ENCODE results near the gene RGS13.

RGS13 gene

GRCh38 chr1:192635939-192636338 lies at the start of gene RGS13:
TSS of gene RGS13 (plus strand) at chr1:192636147. CDS start at chr1:192644335, 8,188 bp downstream.
- DNase-seq (ENCODE audit: low read depth in 2 of 3, low spot score in 1 of 3): no peak

DNA sequence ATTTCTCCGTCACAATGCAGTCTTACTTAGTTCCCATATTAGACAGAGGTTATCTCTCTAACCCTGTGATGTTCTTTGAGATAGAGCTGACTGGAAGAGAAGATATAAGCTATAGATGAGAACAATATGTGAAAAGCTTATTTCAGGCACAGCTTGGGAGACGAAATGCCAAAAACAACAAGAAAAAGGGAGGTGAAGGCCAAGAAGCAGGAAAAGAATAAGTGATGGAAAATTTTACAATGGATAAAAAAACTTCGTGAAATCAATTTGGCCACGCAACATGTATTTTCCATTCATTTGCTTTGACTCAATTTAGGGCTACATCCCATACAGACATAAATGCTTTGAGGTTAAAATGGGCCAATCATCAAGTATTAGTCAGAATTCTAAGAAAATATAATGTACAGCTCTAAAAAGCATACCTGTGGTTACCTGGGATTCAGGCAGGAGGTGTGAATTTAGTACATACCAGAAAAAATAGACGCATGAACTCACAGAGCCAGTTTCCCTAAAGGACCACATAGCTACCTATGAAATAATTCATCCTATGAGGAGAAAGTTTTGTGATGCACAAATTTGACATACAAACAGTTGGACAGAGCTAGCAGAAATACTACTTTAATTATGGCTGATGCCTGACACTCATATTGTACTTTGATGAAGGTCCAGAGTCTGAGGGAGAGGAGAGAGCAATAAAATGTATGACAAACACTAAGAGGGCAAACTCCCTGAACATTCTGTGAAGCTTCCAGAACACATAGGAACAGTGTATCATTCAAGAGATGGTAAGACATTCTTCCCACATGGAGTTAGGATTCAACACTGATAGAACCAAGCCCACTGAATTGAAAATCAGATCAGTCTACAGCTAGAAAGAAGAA lies 48.3 kb upstream of the RGS13 start:
- DNase-seq (ENCODE audit: low read depth in 2 of 3, low spot score in 1 of 3): no peak

GRCh38 chr1:192588546-192588945 lies 47.4 kb upstream of the RGS13 start:
- DNase-seq (ENCODE audit: low read depth in 2 of 3, low spot score in 1 of 3): no peak

- DNase-seq (ENCODE audit: low read depth in 2 of 3, low spot score in 1 of 3): no peak
Observed at GRCh38 chr1:192589813-192590212, 46.1 kb upstream of the RGS13 start.

DNA sequence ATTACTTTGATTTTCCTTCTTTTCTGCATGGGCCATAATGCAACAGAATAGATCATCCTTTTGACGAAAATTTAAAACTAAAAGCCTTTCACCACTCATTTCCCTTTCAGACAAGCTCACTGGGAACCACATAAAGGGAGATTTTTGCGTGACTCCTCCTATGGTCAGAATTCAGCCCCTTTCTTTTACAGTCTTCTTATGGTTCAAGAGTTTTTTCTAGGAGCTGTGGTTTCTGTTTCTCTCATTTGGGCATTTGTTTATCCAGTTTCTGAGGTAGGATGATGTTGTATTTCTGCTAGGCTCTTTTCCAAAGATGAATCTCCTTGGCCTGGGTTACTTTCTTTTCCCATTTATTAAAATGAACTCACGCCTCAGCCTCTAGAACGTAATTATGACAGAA lies 43.4 kb upstream of the RGS13 start:
- no peak for DNase-seq (ENCODE audit: low read depth in 2 of 3, low spot score in 1 of 3)

DNA sequence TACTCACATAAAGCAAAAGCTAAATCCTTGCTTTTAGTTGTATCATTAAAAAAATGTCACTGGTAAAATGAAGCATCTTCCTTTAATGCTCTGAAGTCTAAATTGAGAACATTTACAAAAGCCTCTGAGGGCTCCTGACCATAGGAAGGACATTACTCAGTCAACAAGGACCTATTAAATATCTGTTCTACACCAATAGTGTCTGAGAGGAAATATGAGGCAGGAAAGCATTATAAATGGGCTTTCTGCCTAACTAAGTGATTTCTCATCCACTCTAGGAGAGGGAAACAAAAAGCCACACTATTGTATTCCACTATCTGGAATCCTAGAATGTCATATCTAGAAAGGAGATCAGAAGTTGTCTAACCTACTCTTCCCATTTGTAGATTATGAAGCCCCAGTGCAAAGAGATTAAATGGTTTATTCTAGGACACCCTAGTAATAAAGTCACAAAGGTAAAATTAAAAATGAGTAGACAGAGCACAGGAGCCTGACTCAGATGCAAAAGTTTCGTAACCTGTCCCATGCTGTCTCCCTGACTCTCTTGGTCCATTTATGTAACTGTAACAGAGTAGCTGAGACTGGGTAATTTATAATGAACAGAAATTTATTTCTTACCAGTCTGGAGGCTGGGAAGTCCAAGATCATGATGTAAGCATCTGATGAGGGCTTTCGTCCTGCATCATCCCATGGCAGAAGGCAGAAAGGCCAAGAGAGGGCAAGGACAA lies 42.8 kb upstream of the RGS13 start:
- DNase-seq (ENCODE audit: low read depth in 2 of 3, low spot score in 1 of 3): no peak

GRCh38 chr1:192595299-192595698 lies 40.6 kb upstream of the RGS13 start:
- no peak for DNase-seq (ENCODE audit: low read depth in 2 of 3, low spot score in 1 of 3)

DNA sequence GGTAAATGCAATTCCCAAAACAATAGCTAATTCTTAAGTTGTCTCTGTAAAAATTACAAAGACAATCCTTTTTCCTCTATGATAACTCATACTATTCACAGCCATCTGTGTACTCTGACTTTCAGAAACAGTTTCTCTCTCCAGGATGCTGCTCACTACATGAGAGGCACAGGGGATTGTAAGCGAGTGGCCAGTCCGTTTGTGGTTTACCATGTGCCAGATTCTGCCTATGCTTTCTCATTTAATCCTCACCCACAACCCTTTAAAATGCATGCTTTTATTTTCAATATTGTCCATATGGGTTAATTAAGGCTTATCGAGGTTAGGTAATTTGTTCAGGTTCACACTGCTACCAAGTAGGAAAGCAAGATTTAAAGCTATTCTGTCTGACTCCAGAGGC lies 37.4 kb upstream of the RGS13 start:
- DNase-seq (ENCODE audit: low read depth in 2 of 3, low spot score in 1 of 3): no peak

- DNase-seq (ENCODE audit: low read depth in 2 of 3, low spot score in 1 of 3): no peak
Observed at GRCh38 chr1:192600275-192600674, 35.7 kb upstream of the RGS13 start.

DNA sequence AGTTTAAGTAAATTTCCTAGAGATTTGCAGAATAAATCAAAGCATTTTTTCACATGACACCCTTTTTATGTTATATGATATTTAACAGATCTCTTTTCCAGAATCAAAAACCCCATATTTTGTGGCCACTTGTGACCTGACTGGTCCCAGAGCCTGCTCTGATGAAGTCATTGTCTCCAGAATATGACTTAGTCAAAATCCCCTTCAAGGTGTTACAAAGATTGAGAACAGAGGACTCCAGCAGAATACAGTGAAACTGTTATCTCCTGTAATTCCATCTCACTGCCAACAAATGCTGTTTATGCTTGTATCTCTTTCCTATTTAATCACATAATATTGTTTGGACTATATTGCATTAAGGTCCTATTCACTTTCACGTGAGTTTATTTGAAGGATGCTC lies 34.8 kb upstream of the RGS13 start:
- no peak for DNase-seq (ENCODE audit: low read depth in 2 of 3, low spot score in 1 of 3)

- DNase-seq (ENCODE audit: low read depth in 2 of 3, low spot score in 1 of 3): no peak
Observed at GRCh38 chr1:192601567-192601966, 34.4 kb upstream of the RGS13 start.

GRCh38 chr1:192602757-192603156 lies 33.2 kb upstream of the RGS13 start:
- no peak for DNase-seq (ENCODE audit: low read depth in 2 of 3, low spot score in 1 of 3)

GRCh38 chr1:192603218-192603787 lies 32.6 kb upstream of the RGS13 start:
- DNase-seq (ENCODE audit: low read depth in 2 of 3, low spot score in 1 of 3): no peak

DNA sequence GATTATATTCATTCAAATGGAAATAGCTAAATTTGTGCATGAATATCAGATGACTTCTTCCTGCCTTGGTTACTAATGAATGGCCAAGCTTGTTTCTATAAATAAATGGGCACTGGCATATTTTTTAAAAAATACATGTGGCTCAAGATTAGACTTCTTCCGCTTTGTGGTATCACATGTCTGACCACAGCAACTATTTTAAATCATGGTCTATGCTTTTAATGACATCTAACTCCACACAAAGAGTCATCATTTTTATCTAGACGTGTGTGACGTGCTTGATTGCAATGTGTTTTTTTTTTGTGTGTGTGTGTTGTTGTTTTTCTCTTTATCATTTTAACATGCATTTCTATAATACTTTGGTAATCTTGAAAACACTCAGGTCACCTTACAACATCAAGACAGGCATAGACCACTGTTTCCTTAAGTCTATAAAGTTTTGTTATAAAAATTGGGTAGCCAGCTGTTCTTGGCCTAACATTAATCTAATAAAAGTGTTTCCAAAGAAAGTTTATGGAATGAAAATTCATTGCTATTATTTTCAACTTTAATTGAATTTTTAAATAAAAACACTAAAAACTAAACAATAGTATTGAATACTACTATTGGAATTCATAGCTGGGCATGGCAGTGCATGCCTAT lies 30.8 kb upstream of the RGS13 start:
- no peak for DNase-seq (ENCODE audit: low read depth in 2 of 3, low spot score in 1 of 3)

- DNase-seq (ENCODE audit: low read depth in 2 of 3, low spot score in 1 of 3): no peak
Observed at GRCh38 chr1:192608671-192609070, 27.3 kb upstream of the RGS13 start.

- peak; percentile 17 to 31 (median 28) for DNase-seq (ENCODE audit: low read depth in 2 of 3, low spot score in 1 of 3)
Observed at GRCh38 chr1:192609110-192610079, 26.6 kb upstream of the RGS13 start.

DNA sequence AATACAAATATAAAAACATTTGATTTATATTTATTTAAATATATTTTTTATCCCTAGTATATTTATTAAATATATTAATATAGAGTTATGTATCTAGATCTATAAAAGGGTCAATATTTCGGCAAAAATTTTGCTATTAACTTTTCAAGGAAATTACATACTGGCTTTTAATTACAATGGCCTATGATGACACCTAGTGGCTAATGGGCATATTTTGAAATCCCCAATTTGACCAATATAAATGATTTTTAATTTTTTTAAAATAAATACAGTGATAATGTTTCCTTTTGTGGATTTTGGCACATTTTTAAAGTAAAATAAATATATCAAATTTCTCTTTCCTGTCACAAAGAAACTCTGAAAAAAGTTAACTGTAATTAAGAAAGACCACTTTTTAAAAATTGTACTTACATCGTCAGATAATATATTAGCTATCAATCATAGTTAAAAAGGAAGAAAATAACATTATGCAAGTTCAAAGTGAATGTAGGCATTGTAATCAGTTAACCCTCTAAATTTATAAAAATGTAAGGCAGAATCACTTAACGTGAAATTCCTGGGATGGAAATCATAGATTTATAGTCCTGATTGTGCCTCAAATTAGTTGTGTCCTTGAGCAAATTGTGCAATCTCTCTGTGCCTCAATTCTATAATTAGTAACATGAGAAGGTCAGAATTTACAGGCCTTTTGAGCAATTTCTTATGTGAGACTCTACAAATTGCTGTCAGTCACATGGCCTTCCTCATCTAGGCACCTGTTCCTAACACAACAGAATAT lies 25.6 kb upstream of the RGS13 start:
- DNase-seq (ENCODE audit: low read depth in 2 of 3, low spot score in 1 of 3): no peak

DNA sequence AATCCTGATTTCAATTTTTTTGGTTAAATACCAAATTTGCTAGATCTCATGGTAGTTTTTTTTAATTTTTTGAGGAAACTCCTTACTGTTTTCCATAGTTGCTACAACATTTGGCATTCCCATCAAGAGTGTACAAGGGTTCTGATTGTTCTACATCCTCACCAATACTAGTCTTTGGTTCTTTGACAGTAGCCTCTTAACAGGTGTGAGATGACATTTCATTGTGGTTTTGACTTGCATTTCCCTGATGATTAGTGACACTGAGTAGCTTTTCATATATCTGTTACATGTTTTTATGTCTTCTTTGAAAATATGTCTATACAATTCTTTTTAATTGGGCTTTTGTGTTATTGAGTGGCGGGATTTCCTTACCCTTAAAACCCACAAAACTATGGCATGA lies 20.9 kb upstream of the RGS13 start:
- DNase-seq (ENCODE audit: low read depth in 2 of 3, low spot score in 1 of 3): no peak

DNA sequence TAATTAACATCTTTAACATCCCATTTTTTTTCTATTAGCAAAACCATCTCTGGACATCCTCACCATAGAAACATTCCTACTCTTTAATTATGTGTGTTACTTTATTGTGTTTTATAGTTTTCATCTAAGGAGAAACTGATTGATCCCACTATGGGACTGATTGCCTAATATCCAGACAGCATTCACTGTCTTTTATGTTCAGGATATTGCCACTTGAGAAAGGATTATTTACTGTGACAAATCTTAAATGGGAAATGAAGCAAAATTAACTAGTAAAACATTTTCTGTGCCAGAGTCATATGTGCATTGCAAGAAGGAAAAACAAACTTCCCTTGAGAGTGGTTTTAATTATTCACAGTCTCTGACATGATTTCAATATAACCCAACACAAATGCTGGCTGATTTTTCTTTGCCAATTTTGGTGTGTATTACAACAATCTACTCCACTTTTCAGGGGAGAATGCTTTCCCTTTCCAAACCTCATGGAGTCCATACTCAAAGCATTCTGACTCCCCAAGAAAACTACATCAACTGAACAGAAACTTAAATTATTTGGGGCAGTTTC lies 15.8 kb upstream of the RGS13 start:
- DNase-seq (ENCODE audit: low read depth in 2 of 3, low spot score in 1 of 3): no peak

All from stimulated activated CD4-positive, alpha-beta T cell treated with anti-CD3 and anti-CD28 coated beads, Interleukin-12 subunit alpha, Interleukin-12 subunit beta, amount 100 ng/mL, for 48 hours (primary cell).